H9 (cell line): ENCODE measurements around the gene TGFBR3L. TPM values are rescaled to one million over a fixed set of nuclear protein-coding genes. Genes with fewer than 3 reads are reported as not detected.
A peak's percentile ranks its signal among the peaks of the same experiment; 100 is the strongest.

ENCODE experiments used
- DNase-seq: peaks from one replicate; pipeline ENCODE4 v3.0.0-alpha.2; 2017
- H2AFZ ChIP-seq: one replicate; pipeline ENCODE4 v1.6.1; 2013; ENCODE audit warnings: mild to moderate bottlenecking, low read length, control low read depth, moderate library complexity
- H2AK5ac ChIP-seq: 2 replicates; pipeline ENCODE4 v1.6.1; 2013; ENCODE audit warnings: low read length, control low read depth, mixed read lengths; ENCODE audit not compliant: insufficient read length
- H2BK120ac ChIP-seq: one replicate; pipeline ENCODE4 v1.6.1; 2013; ENCODE audit warnings: low read depth, mild to moderate bottlenecking, low read length, control low read depth, inconsistent platforms; ENCODE audit not compliant: poor library complexity, severe bottlenecking
- H2BK12ac ChIP-seq: 2 replicates; pipeline ENCODE4 v1.6.1; 2013; ENCODE audit warnings: low read length, control low read depth, mixed read lengths, low read depth; ENCODE audit not compliant: insufficient read length
- H2BK15ac ChIP-seq: 2 replicates; pipeline ENCODE4 v1.6.1; 2013; ENCODE audit warnings: low read depth, low read length, control low read depth
- H2BK20ac ChIP-seq: one replicate; pipeline ENCODE4 v1.6.1; 2013; ENCODE audit warnings: low read depth, mild to moderate bottlenecking, low read length, control low read depth, inconsistent platforms; ENCODE audit not compliant: poor library complexity, severe bottlenecking
- H2BK5ac ChIP-seq: 2 replicates; pipeline ENCODE4 v1.6.1; 2013; ENCODE audit warnings: low read length, control low read depth, mixed read lengths; ENCODE audit not compliant: insufficient read length
- H3K14ac ChIP-seq: 2 replicates; pipeline ENCODE4 v1.6.1; 2013; ENCODE audit warnings: low read length, control low read depth; ENCODE audit not compliant: insufficient read depth
- H3K18ac ChIP-seq: 2 replicates; pipeline ENCODE4 v1.6.1; 2013; ENCODE audit warnings: low read depth, mild to moderate bottlenecking, mixed read lengths, low read length, control low read depth; ENCODE audit not compliant: insufficient read length
- H3K23ac ChIP-seq: 2 replicates; pipeline ENCODE4 v1.6.1; 2013; ENCODE audit warnings: low read length, control low read depth, mixed read lengths, low read depth; ENCODE audit not compliant: insufficient read length
- H3K23me2 ChIP-seq: 2 replicates; pipeline ENCODE4 v1.6.1; 2013; ENCODE audit warnings: low read depth, mild to moderate bottlenecking, mixed read lengths, low read length, control low read depth; ENCODE audit not compliant: insufficient read length, poor library complexity, severe bottlenecking
- H3K27ac ChIP-seq: 2 replicates; pipeline ENCODE4 v1.5.1; 2013; ENCODE audit warnings: low read length, control low read depth, mixed read lengths, low read depth; ENCODE audit not compliant: insufficient read length
- H3K27me3 ChIP-seq: 2 replicates; pipeline ENCODE4 v1.6.1; 2013; ENCODE audit warnings: low read length, control low read depth, inconsistent platforms; ENCODE audit not compliant: insufficient read depth
- H3K4ac ChIP-seq: 2 replicates; pipeline ENCODE4 v1.6.1; 2013; ENCODE audit warnings: low read depth, mild to moderate bottlenecking, control low read depth, inconsistent platforms, low read length, moderate library complexity
- H3K4me1 ChIP-seq: 2 replicates; pipeline ENCODE4 v1.6.1; 2013; ENCODE audit warnings: low read length, control low read depth, inconsistent platforms; ENCODE audit not compliant: insufficient read depth
- H3K4me2 ChIP-seq: 2 replicates; pipeline ENCODE4 v1.6.1; 2013; ENCODE audit warnings: low read length, control low read depth, mixed read lengths; ENCODE audit not compliant: insufficient read length, insufficient read depth
- H3K56ac ChIP-seq: 2 replicates; pipeline ENCODE4 v1.6.1; 2013; ENCODE audit warnings: low read depth, mild to moderate bottlenecking, mixed read lengths, low read length, control low read depth; ENCODE audit not compliant: insufficient read length
- H3K79me1 ChIP-seq: 2 replicates; pipeline ENCODE4 v1.6.1; 2013; ENCODE audit warnings: low read depth, mild to moderate bottlenecking, moderate library complexity, low read length, control low read depth, inconsistent platforms; ENCODE audit not compliant: insufficient read depth, poor library complexity, severe bottlenecking
- H3K79me2 ChIP-seq: 2 replicates; pipeline ENCODE4 v1.6.1; 2013; ENCODE audit warnings: low read length, control low read depth, inconsistent platforms; ENCODE audit not compliant: insufficient read depth
- H3K9ac ChIP-seq: 2 replicates; pipeline ENCODE4 v1.6.1; 2013; ENCODE audit warnings: low read length, control low read depth, mixed read lengths; ENCODE audit not compliant: insufficient read length; ENCODE audit errors: extremely low read depth
- H3K9me3 ChIP-seq: one replicate; pipeline ENCODE4 v1.6.1; 2013; ENCODE audit warnings: low read depth, low read length, inconsistent platforms; ENCODE audit not compliant: control insufficient read depth
- H3T11ph ChIP-seq: one replicate; pipeline ENCODE4 v1.6.1; 2013; ENCODE audit warnings: mild to moderate bottlenecking, low read length, control low read depth, inconsistent platforms
- H4K20me1 ChIP-seq: one replicate; pipeline ENCODE4 v1.6.1; 2013; ENCODE audit not compliant: control insufficient read depth, insufficient read length, insufficient read depth
- H4K5ac ChIP-seq: 2 replicates; pipeline ENCODE4 v1.6.1; 2013; ENCODE audit warnings: low read depth, mild to moderate bottlenecking, mixed read lengths, low read length, control low read depth; ENCODE audit not compliant: insufficient read length
- H4K8ac ChIP-seq: replicated peaks from 2 replicates; pipeline ENCODE4 v1.6.1; 2013; ENCODE audit warnings: low read length, control low read depth, mixed read lengths, low read depth; ENCODE audit not compliant: insufficient read length
- H4K91ac ChIP-seq: 2 replicates; pipeline ENCODE4 v1.6.1; 2013; ENCODE audit warnings: low read depth, mild to moderate bottlenecking, moderate library complexity, mixed read lengths, low read length, control low read depth; ENCODE audit not compliant: insufficient read length
- H3K27ac Mint-ChIP-seq, 3 experiments: 2 replicates in 2 of 3; 3 replicates in 1 of 3; pipeline ENCODE4 v1.8.0; 2020 to 2021; ENCODE audit warnings: mixed read lengths in 3 of 3, mild to moderate bottlenecking in 1 of 3, moderate library complexity in 1 of 3
- H3K27me3 Mint-ChIP-seq: 2 replicates; pipeline ENCODE4 v1.8.0; 2021; ENCODE audit warnings: low read depth, mild to moderate bottlenecking, moderate library complexity, mixed read lengths
- H3K36me3 Mint-ChIP-seq, 3 experiments: 2 replicates in 2 of 3; 3 replicates in 1 of 3; pipeline ENCODE4 v1.8.0; 2020 to 2021; ENCODE audit warnings: low read depth in 3 of 3, mixed read lengths in 3 of 3; ENCODE audit not compliant: insufficient read depth in 1 of 3
- H3K4me1 Mint-ChIP-seq, 2 experiments: 2 replicates each; pipeline ENCODE4 v1.8.0; 2020; ENCODE audit warnings: mixed read lengths in 2 of 2
- H3K4me3 Mint-ChIP-seq, 2 experiments: 2 replicates in 1 of 2; 3 replicates in 1 of 2; pipeline ENCODE4 v1.8.0; 2020 to 2021; ENCODE audit warnings: mild to moderate bottlenecking in 2 of 2, mixed read lengths in 2 of 2, moderate library complexity in 1 of 2
- H3K9me3 Mint-ChIP-seq, 2 experiments: 2 replicates in 1 of 2; 3 replicates in 1 of 2; pipeline ENCODE4 v1.8.0; 2020; ENCODE audit warnings: mild to moderate bottlenecking in 2 of 2, mixed read lengths in 2 of 2, moderate library complexity in 1 of 2
- WGBS: extraction: QIAGEN DNeasy Blood & Tissue Kit; methylation state at CpG from one replicate; pipeline ENCODE4 v1.1.7; 2013; ENCODE audit warnings: missing lambda C conversion rate, low lambda C conversion rate, mixed read lengths; ENCODE audit not compliant: insufficient read length; ENCODE audit errors: extremely low coverage; 5-methylcytosine and 5-hydroxymethylcytosine counted together
- total RNA-seq: library from RNA; stranded (reverse); gene quantifications from 2 replicates; pipeline ENCODE4 v1.2.1, GENCODE V29; 2021
- TF ChIP-seq, protein P1 (sequence below): fragments of 200-600 bp; sonication (generic); conservative IDR thresholded peaks from 3 replicates; pipeline ENCODE4 v1.8.0; 2021; ENCODE audit warnings: antibody characterized with exemption, mild to moderate bottlenecking

TGFBR3L gene
- total RNA-seq, 1 experiment from 2014 or later: 5.5 TPM

DNA sequence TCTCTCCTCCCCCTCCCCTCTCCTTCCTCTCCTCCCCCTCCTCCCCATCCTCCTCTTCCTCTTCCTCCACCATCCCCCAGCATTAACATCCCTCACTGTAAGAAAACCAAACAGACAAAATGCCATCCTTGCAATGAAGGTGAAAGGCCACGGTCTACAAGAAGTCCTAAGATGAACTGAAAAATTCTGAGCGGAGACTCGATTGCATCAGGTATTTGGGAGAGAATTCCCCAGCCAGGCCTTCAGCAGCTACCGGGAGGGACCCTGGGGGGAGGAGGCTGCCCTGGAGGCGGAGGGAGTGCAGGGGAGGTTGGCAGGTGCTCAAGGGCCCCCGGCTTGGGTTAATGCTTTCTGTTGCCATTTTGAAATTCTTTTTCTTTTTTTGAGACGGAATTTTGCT lies 38.9 kb downstream of the TGFBR3L start:
- DNase-seq: no peak
- H3K14ac ChIP-seq: no peak overlapping the region
- H2BK5ac ChIP-seq: no peak overlapping the region
- H3K4ac ChIP-seq: no peak overlapping the region
- no peak overlapping the region for H2AFZ ChIP-seq
- no peak overlapping the region for H3K56ac ChIP-seq
- H2BK20ac ChIP-seq: no peak overlapping the region
- no peaks in the 10 kb centered on the region for H3K79me2 ChIP-seq
- H4K20me1 ChIP-seq: no peaks in the 10 kb centered on the region
- H3K23ac ChIP-seq: no peak overlapping the region
- H2BK15ac ChIP-seq: no peak overlapping the region
- peaks cover 0 to 5% (median 4%) of the 10 kb centered on the region in 3 experiments; a peak in 4 of 7 replicates for H3K36me3 Mint-ChIP-seq
- no peak overlapping the region for H4K91ac ChIP-seq
- no peak overlapping the region for H3K9ac ChIP-seq
- H3K79me1 ChIP-seq: no peaks in the 10 kb centered on the region
- no CpG with 5 or more reads among the region's 7 CpGs for WGBS
- no peak overlapping the region for H3K4me3 Mint-ChIP-seq
- no peak overlapping the region for H2BK12ac ChIP-seq
- H4K8ac ChIP-seq: no peak overlapping the region
- H3K27me3 ChIP-seq: no peaks in the 10 kb centered on the region
- H3K4me1 Mint-ChIP-seq: peaks cover 11 to 13% of the 10 kb centered on the region in 2 experiments; a peak in 3 of 4 replicates
- no peak overlapping the region for H3T11ph ChIP-seq
- no peak overlapping the region for H3K27ac ChIP-seq
- H3K23me2 ChIP-seq: no peaks in the 10 kb centered on the region
- no peaks in the 10 kb centered on the region; a peak in 2 of 5 replicates for H3K9me3 Mint-ChIP-seq
- no peaks in the 10 kb centered on the region; the same call in 1 of the 2 replicates for H3K4me1 ChIP-seq
- peak overlapping the region in 1 of 3 experiments; percentile 45; a peak in 2 of 7 replicates for H3K27ac Mint-ChIP-seq
- H2AK5ac ChIP-seq: no peak overlapping the region
- no peak overlapping the region for H3K18ac ChIP-seq
- H4K5ac ChIP-seq: no peak overlapping the region
- H3K4me2 ChIP-seq: no peak overlapping the region
- H2BK120ac ChIP-seq: no peak overlapping the region
- TF ChIP-seq, protein P1, sequence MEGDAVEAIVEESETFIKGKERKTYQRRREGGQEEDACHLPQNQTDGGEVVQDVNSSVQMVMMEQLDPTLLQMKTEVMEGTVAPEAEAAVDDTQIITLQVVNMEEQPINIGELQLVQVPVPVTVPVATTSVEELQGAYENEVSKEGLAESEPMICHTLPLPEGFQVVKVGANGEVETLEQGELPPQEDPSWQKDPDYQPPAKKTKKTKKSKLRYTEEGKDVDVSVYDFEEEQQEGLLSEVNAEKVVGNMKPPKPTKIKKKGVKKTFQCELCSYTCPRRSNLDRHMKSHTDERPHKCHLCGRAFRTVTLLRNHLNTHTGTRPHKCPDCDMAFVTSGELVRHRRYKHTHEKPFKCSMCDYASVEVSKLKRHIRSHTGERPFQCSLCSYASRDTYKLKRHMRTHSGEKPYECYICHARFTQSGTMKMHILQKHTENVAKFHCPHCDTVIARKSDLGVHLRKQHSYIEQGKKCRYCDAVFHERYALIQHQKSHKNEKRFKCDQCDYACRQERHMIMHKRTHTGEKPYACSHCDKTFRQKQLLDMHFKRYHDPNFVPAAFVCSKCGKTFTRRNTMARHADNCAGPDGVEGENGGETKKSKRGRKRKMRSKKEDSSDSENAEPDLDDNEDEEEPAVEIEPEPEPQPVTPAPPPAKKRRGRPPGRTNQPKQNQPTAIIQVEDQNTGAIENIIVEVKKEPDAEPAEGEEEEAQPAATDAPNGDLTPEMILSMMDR: no peak
- H3K27me3 Mint-ChIP-seq: no peaks in the 10 kb centered on the region
- H3K9me3 ChIP-seq: no peaks in the 10 kb centered on the region
